Stimulated activated CD4-positive, alpha-beta T cell treated with anti-CD3 and anti-CD28 coated beads, TNF-alpha, amount 100 ng/mL, for 4 hours (primary cell): ENCODE results near the gene GCHFR.

ENCODE experiments used
- DNase-seq, 3 experiments: peaks; one replicate each; pipeline ENCODE4 v3.0.0-alpha.2; 2020; ENCODE audit warnings: low read depth in 3 of 3

Gene GCHFR

DNA sequence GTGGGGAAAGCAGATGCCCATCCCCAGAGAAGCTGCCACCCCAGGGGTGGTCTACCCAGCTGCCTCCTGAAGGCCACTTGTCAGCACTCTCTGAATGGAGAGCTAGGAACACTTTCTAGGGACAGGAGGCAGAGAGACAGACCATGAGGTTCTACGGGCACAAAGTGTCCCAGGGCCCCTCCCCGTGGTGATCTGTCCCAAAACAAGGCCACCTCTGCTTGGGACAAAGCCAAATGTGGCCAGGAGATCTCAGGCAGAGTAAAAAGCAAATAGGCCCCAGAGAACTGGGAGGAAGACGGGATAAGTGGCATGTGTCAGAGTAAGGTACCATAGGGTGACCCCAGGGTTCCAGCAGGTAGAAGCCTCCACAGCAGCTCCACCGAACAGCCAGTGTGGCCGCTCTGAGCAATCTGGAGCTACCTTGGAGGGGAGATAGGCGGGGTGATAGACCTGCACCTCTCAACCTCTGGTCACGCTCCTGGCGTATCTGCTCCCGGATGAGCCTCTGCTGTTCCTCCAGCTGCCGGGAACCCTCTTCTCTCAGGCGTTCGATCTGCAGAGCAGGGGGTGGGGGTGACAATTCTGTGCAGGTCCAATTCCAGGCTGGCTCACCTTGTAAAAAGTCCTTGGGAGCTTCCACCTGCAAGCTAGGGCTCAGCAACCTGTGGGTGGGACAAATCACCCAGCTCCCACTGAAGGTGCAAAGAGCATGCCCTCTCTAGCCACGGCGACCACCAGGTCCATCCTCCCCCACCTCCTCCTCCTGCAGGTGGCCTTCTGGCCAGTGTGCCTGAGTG lies 12.1 kb downstream of the GCHFR start:
- DNase-seq, result no peak

GRCh38 chr15:40776537-40777141 lies 12.8 kb downstream of the GCHFR start:
- DNase-seq, result no peak

GRCh38 chr15:40782609-40783227 lies 18.9 kb downstream of the GCHFR start:
- peak; percentile 56 to 67 (median 63) for DNase-seq

GRCh38 chr15:40785164-40785563 lies 21.3 kb downstream of the GCHFR start:
- no peak for DNase-seq

DNA sequence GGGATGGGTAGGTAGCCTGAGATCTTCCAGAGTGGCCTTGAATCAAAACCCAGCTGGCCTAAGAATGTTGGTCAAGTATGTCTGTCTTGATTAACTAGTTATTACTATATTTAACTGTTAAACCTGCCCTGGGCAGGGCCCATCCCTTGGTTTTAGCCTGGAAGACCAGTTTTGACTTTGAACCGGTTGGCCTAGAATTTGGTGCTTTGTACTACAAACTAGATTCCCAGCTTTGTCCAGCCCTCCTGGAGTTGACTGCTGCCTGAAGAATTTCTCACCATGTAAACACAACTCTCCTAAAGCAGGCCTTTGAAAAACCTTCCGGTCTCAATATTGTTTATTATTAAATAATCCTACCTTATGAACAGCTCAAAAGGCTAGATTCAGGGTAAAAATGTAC lies 21.9 kb downstream of the GCHFR start:
- DNase-seq, result no peak

GRCh38 chr15:40787344-40787841 lies 23.5 kb downstream of the GCHFR start:
- peak in 2 of 3 experiments; percentile 45 to 57 for DNase-seq

DNA sequence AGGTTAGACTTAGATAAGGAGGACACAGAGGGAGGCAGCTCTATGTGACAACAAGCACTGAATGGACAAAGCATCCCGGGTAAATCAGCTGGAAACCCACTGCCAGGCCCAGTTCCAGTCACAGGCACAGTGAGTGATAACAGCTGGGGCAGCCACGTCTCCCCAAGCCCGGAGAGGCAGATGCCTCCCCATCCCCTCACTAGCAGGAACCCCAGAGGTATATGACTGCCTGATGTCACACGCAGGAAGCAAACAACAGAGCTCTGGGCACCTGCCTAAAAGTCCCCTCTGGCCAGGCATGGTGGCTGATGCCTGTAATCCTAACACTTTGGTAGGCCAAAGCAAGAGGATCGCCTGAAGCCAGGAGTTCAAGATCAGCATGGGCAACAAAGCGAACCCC lies 24.1 kb downstream of the GCHFR start:
- DNase-seq, result no peak

DNA sequence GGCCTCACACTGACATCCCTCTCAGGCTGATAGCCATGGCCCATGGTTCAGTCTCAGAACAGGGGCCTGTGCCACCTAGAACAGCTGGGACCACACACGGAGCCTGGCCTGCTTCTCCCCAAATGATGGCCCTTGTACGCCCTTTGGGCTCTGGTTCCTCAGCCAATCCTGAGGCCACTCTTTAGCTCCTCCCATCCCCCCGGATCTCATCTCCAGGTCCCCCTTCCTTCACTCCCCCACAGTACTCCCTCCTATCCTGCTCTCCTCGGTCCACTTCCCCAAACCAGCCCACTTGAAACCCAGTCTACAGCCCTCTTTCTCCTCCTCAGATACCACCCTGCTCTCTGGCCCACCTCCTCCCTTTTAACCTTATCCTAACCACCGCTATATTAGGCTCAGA lies 25.3 kb downstream of the GCHFR start:
- no peak for DNase-seq

GRCh38 chr15:40789999-40790398 lies 26.1 kb downstream of the GCHFR start:
- DNase-seq, result no peak

GRCh38 chr15:40790718-40791117 lies 26.9 kb downstream of the GCHFR start:
- DNase-seq, result no peak

GRCh38 chr15:40792394-40792793 lies 28.5 kb downstream of the GCHFR start:
- DNase-seq, result no peak

- DNase-seq, result no peak
These were observed 29.5 kb downstream of the GCHFR start for GRCh38 chr15:40793216-40793989.

- DNase-seq, result no peak
These were observed 32.2 kb downstream of the GCHFR start for GRCh38 chr15:40796041-40796440.

DNA sequence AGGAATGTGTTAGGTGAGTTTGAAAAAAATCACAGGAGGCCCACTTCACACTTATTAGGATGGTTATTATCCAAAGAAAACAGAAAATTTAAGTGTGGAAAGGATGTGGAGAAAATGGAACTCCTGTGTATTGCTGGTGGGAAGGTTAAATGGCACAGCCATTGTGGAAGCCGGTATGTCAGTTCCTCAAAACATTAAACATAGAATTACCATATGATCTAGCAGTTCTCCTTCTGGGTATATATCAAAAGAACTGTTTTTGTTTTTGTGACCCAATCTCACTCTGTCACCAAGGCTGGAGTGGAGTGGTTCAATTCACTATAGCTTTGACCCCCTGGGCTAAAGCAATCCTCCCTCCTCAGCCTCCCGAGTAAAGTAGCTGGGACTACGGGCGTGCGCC lies 32.6 kb downstream of the GCHFR start:
- DNase-seq, result no peak

DNA sequence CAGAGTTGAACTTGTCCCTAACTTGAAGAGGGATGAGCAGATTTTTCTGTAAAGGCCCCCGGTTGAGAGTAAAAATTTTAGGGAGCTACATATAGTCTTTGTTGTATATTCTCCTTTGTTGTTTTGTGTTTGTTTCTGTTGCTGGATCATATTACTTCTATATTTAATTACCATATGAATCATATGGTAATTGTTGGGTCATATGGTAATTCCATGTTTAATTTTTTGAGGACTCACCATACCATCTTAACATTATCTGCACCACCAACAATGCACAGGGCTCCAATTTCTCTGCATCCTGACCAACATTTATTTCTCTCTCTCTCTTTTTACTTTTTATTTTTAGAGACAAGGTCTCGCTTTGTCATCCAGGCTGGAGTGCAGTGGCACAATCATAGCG lies 35.7 kb downstream of the GCHFR start:
- DNase-seq, result no peak

GRCh38 chr15:40803076-40803475 lies 39.2 kb downstream of the GCHFR start:
- DNase-seq, result no peak

- DNase-seq, result no peak
These were observed 39.8 kb downstream of the GCHFR start for GRCh38 chr15:40803688-40804087.

GRCh38 chr15:40806672-40807027 lies 42.8 kb downstream of the GCHFR start:
- DNase-seq, result no peak

DNA sequence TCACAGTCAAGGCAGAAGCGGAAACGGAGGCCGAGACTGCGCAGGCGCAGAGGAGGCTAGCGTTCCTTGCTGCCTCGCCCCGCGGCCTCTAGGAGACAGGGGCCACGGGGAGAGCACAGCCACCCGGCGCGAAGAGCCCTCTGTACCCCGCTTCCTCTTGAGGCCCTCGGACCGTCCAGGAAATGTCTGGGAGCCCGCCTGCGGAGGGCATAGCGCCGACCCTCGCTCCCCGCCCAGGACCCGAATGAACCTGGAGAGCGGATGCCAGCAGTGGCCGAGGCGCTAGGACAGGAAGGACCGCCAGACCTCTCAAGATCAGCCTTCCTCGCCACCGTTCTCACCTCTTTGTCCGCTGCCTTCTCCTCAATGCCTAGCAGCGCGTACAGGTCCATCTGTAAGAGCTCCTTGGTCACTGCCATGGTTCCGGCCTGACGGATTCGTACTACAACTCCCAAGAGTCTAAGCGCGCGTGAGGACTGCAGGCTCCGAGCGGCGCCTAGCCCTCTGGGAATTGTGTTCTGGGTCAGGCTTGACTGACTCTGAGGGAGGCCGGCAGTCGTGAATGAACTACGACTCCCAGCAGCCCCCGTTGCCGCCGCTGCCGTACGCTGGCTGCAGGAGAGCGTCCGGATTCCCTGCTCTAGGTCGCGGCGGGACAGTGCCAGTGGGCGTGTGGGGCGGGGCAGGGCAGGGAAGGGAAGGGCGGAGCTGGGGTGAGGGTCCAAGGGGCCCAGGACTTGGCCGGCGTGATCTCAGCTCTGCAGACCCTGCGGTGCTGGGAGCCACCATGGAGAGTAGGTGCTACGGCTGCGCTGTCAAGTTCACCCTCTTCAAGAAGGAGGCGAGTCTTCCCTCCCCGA lies 43.4 kb downstream of the GCHFR start, which contains the start of the genes DNAJC17 and ZFYVE19:
Gene DNAJC17, minus strand, starts transcription at position 446 of the 860 bp plus-strand sequence. Its CDS starts 27 bp downstream, at position 419.
Gene ZFYVE19, plus strand, starts transcription at position 62 of the 860 bp plus-strand sequence. Its CDS starts 501 bp downstream, at position 563.
- DNase-seq, result peak; percentile 86 to 96 (median 92)

GRCh38 chr15:40807888-40808461 lies 44.1 kb downstream of the GCHFR start:
- DNase-seq, result no peak
